Astrocyte (in vitro differentiated cells and primary cell): ENCODE results near the gene KNDC1.

Experiments
- CTCF ChIP-seq: IDR thresholded peaks from 2 replicates; pipeline ENCODE4 v1.5.1; 2011; ENCODE audit warnings: low read depth, mild to moderate bottlenecking, inconsistent platforms, low read length, moderate library complexity; ENCODE audit not compliant: insufficient read depth
- EZH2 ChIP-seq: IDR thresholded peaks from 2 replicates; pipeline ENCODE4 v1.6.1; 2012; ENCODE audit warnings: mild to moderate bottlenecking, low read length, inconsistent platforms; ENCODE audit not compliant: insufficient read depth

GRCh38 chr10:133180192-133180964 is 20.4 kb downstream of the KNDC1 start:
- TF ChIP-seq CTCF (no peak), EZH2 (no peak)
